ENCODE data around the gene JADE3. TPM values are rescaled to one million over a fixed set of nuclear protein-coding genes. Genes with fewer than 3 reads are reported as not detected.

Gene JADE3
- total RNA-seq, 4 donors from 2014 or later: 7.8 to 9.6 (median 8.5) TPM

GRCh38 chrX:46922611-46923010, 10.4 kb downstream of the JADE3 start:
- intact Hi-C loops (cut with DNase I): no loop called here
- WGBS: 71% methylated on average over 1 of the region's 1 CpG
- DNase-seq (ENCODE audit: extremely low spot score): no peak

DNA sequence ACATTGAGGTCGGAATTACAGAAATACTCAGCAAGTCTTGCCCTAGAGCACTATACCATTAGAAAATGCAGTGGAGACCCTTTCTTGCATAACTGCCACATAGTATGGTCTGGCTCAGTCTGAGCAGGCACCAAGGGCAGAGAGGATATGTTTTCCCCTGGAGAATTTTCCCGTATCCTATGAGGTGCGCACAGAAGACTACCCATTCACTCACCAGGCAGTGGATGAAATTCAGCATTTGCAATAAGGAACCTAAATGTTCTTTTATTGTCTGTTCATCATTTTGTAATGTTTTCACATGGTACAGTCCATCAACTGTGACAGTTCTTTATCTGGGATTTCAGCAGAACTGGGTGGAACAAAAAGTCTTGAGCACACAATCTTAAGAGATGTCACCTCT, 15.5 kb downstream of the JADE3 start:
- no peaks in the 10 kb centered on the region for H3K36me3 ChIP-seq
- H3K27me3 ChIP-seq: no peaks in the 10 kb centered on the region
- no peaks in the 10 kb centered on the region for H3K4me1 ChIP-seq
- DNase-seq (ENCODE audit: extremely low spot score): no peak
- H3K9me3 ChIP-seq: no peaks in the 10 kb centered on the region
- 79% methylated on average over 3 of the region's 3 CpGs for WGBS
- no peak overlapping the region for H3K27ac ChIP-seq (replicated peaks in 1 of 4)
- H3K4me3 ChIP-seq: no peak overlapping the region
- no peak for TF ChIP-seq POLR2AphosphoS5 (IDR thresholded peaks at IDR 0.05)
- no peak for TF ChIP-seq EP300 (IDR thresholded peaks at IDR 0.05)
- no peak for TF ChIP-seq POLR2A (IDR thresholded peaks at IDR 0.05; ENCODE audit: low read depth)
- TF ChIP-seq CTCF (IDR thresholded peaks at IDR 0.05): no peak
- intact Hi-C loops (cut with DNase I): no loop called here

More at GRCh38 chrX:46922611-46923010, 10.4 kb downstream of the JADE3 start:
- no peak for TF ChIP-seq POLR2A (IDR thresholded peaks at IDR 0.05; ENCODE audit: low read depth)
- TF ChIP-seq POLR2AphosphoS5 (IDR thresholded peaks at IDR 0.05): no peak
- no peak for TF ChIP-seq CTCF (IDR thresholded peaks at IDR 0.05)
- TF ChIP-seq EP300 (IDR thresholded peaks at IDR 0.05): no peak
- Histone ChIP-seq H3K4me1 (no peaks in the 10 kb centered on the region), H3K36me3 (no peaks in the 10 kb centered on the region), H3K9me3 (peaks cover 0 to 10% (median 0%) of the 10 kb centered on the region in 4 donors), H3K27ac (replicated peaks in 1 of 4) (no peak overlapping the region), H3K27me3 (no peaks in the 10 kb centered on the region), H3K4me3 (no peak overlapping the region)

- no peaks in the 10 kb centered on the region for H3K9me3 ChIP-seq
- no peaks in the 10 kb centered on the region for H3K4me1 ChIP-seq
- DNase-seq (ENCODE audit: extremely low spot score): no peak
- no peak overlapping the region for H3K4me3 ChIP-seq
- intact Hi-C loops (cut with DNase I): no loop called here
- 64% methylated on average over 3 of the region's 3 CpGs for WGBS
- H3K36me3 ChIP-seq: no peaks in the 10 kb centered on the region
- H3K27me3 ChIP-seq: no peaks in the 10 kb centered on the region
- TF ChIP-seq CTCF (IDR thresholded peaks at IDR 0.05) (no peak), EP300 (IDR thresholded peaks at IDR 0.05) (no peak), POLR2AphosphoS5 (IDR thresholded peaks at IDR 0.05) (no peak), POLR2A (IDR thresholded peaks at IDR 0.05; ENCODE audit: low read depth) (no peak)
- no peak overlapping the region for H3K27ac ChIP-seq (replicated peaks in 1 of 4)
Observed at GRCh38 chrX:46929439-46930261, 17.4 kb downstream of the JADE3 start.

- Histone ChIP-seq H3K4me1 (no peaks in the 10 kb centered on the region), H3K27me3 (no peaks in the 10 kb centered on the region), H3K27ac (replicated peaks in 1 of 4) (no peak overlapping the region), H3K4me3 (no peak overlapping the region), H3K36me3 (no peaks in the 10 kb centered on the region), H3K9me3 (peaks cover 0 to 9% (median 0%) of the 10 kb centered on the region in 4 donors)
- no peak for DNase-seq (ENCODE audit: extremely low spot score)
- TF ChIP-seq EP300 (IDR thresholded peaks at IDR 0.05) (no peak), POLR2AphosphoS5 (IDR thresholded peaks at IDR 0.05) (no peak), POLR2A (IDR thresholded peaks at IDR 0.05; ENCODE audit: low read depth) (no peak), CTCF (IDR thresholded peaks at IDR 0.05) (no peak)
- WGBS: 84% methylated on average over 4 of the region's 4 CpGs
- intact Hi-C loops (cut with DNase I): no loop called here
Observed at GRCh38 chrX:46935295-46935694, 23.1 kb downstream of the JADE3 start.

All from esophagus muscularis mucosa (tissue), 4 donors.